Right lobe of liver (tissue), 4 donors: ENCODE measurements around the gene SNCAIP.

Experiments used
- POLR2A ChIP-seq: fragments of 450-650 bp; IDR thresholded peaks from one replicate; pipeline ENCODE4 v1.6.1; 2017; ENCODE audit warnings: antibody characterized with exemption, mild to moderate bottlenecking
- TF ChIP-seq, protein P1 (sequence below), 4 donors: fragments of 200-600 bp in 3 of 4; fragments of 450-650 bp in 1 of 4; IDR thresholded peaks; one replicate each; pipeline versions ENCODE4 v1.5.1 to v1.8.0; 2016 to 2022; ENCODE audit warnings: antibody characterized with exemption in 4 of 4, mild to moderate bottlenecking in 2 of 4
- donor health status: DM: no; HTN: no; CAD: no.
- donor health status: DM: no; HTN: no; CAD: no.
- donor health status: DM: no; HTN: yes; CAD: no.

DNA sequence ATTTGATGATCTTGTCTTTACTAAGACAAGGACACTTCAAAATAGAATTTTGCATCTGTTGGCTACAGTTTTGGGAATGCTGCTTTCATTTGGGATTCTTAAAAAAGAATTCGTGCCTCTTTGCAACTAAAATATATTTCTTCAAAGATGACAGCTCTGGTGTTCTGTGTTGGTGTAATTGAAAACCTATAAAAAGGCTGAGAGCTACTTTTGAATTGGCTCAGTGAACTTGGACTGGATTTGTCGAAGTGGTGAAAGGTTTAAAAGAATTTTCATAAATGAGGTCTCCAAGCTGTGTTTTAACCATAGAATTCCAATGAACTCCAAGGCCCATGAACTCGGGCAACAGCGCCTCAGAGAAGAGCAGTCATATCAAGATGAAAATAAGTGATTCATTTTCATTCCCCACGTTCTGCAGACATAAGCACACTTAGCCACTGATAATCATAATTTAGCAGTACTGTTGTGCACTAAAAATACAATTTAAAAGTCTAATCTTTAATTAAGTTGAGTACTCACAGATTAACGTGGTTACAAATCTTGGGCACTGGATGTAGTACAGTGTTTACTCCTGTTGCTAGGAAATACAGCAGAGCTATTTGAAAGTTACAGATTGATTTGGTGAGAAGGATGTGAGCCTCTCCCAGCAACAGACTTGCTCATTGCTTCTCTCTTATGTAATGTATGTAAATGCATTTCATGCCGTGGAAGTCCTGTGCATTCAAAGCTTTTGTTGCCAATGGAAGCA, 10.9 kb downstream of the SNCAIP start:
- TF ChIP-seq POLR2A: no peak
- TF ChIP-seq, protein P1, sequence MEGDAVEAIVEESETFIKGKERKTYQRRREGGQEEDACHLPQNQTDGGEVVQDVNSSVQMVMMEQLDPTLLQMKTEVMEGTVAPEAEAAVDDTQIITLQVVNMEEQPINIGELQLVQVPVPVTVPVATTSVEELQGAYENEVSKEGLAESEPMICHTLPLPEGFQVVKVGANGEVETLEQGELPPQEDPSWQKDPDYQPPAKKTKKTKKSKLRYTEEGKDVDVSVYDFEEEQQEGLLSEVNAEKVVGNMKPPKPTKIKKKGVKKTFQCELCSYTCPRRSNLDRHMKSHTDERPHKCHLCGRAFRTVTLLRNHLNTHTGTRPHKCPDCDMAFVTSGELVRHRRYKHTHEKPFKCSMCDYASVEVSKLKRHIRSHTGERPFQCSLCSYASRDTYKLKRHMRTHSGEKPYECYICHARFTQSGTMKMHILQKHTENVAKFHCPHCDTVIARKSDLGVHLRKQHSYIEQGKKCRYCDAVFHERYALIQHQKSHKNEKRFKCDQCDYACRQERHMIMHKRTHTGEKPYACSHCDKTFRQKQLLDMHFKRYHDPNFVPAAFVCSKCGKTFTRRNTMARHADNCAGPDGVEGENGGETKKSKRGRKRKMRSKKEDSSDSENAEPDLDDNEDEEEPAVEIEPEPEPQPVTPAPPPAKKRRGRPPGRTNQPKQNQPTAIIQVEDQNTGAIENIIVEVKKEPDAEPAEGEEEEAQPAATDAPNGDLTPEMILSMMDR (IDR thresholded peaks at IDR 0.05): no peak
